CD4-positive, alpha-beta T cell treated with Interleukin-6 at 100 ng/mL for 8 hours (primary cell): ENCODE results near the gene PNPLA7.
"Not testable (repeated sequence)": the region's sequence is repeated elsewhere in the genome, so short reads cannot be mapped to it uniquely, and the experiment has no call there.

Experiments
- DNase-seq: peaks from one replicate; pipeline ENCODE4 v3.0.0-alpha.2; 2020; ENCODE audit warnings: mixed read lengths, low spot score

Gene PNPLA7

GRCh38 chr9:137540536-137540935 lies 9.7 kb downstream of the PNPLA7 start:
- DNase-seq: no peak

GRCh38 chr9:137538058-137538457 lies 12.1 kb downstream of the PNPLA7 start:
- no peak for DNase-seq

GRCh38 chr9:137536594-137537131 lies 13.5 kb downstream of the PNPLA7 start:
- peak; percentile 20 for DNase-seq

GRCh38 chr9:137535120-137535428 lies 15.1 kb downstream of the PNPLA7 start:
- no peak for DNase-seq

- DNase-seq: peak; percentile 22
These were observed 15.7 kb downstream of the PNPLA7 start for GRCh38 chr9:137534256-137535119.

- DNase-seq: not testable (repeated sequence)
These were observed 17.2 kb downstream of the PNPLA7 start for GRCh38 chr9:137532891-137533468.

GRCh38 chr9:137531099-137531765 lies 19.0 kb downstream of the PNPLA7 start:
- DNase-seq: no peak

- DNase-seq: no peak
These were observed 19.9 kb downstream of the PNPLA7 start for GRCh38 chr9:137530331-137530730.

GRCh38 chr9:137524981-137525317 lies 25.3 kb downstream of the PNPLA7 start:
- DNase-seq: no peak

- DNase-seq: no peak
These were observed 25.8 kb downstream of the PNPLA7 start for GRCh38 chr9:137524161-137524980.

- DNase-seq: no peak
These were observed 27.3 kb downstream of the PNPLA7 start for GRCh38 chr9:137522746-137523455.

GRCh38 chr9:137521405-137521985 lies 28.7 kb downstream of the PNPLA7 start:
- no peak for DNase-seq

GRCh38 chr9:137520614-137521404 lies 29.4 kb downstream of the PNPLA7 start:
- DNase-seq: no peak

- DNase-seq: no peak
These were observed 30.6 kb downstream of the PNPLA7 start for GRCh38 chr9:137519553-137519952.

GRCh38 chr9:137518661-137519459 lies 31.3 kb downstream of the PNPLA7 start:
- not testable (repeated sequence) for DNase-seq

GRCh38 chr9:137516144-137516917 lies 33.9 kb downstream of the PNPLA7 start:
- no peak for DNase-seq

GRCh38 chr9:137515338-137515724 lies 34.9 kb downstream of the PNPLA7 start:
- no peak for DNase-seq

GRCh38 chr9:137514691-137515337 lies 35.4 kb downstream of the PNPLA7 start:
- DNase-seq: no peak
